Vagina (tissue), 2 donors: ENCODE results near the gene GPR155.

Experiments
- POLR2A ChIP-seq, 2 donors: fragments of 450-650 bp; IDR thresholded peaks; one replicate each; pipeline ENCODE4 v1.6.1; 2017; ENCODE audit warnings: antibody characterized with exemption in 2 of 2, mild to moderate bottlenecking in 2 of 2, moderate library complexity in 2 of 2
- TF ChIP-seq, protein P1 (sequence below), 3 experiments: fragments of 450-650 bp in 2 of 3; fragments of 200-600 bp in 1 of 3; sonication (generic) in 1 of 3; IDR thresholded peaks; one replicate each; pipeline ENCODE4 v1.5.1; 2017 to 2019; ENCODE audit warnings: antibody characterized with exemption in 3 of 3, mild to moderate bottlenecking in 2 of 3, moderate library complexity in 2 of 3

- TF ChIP-seq, protein P1, sequence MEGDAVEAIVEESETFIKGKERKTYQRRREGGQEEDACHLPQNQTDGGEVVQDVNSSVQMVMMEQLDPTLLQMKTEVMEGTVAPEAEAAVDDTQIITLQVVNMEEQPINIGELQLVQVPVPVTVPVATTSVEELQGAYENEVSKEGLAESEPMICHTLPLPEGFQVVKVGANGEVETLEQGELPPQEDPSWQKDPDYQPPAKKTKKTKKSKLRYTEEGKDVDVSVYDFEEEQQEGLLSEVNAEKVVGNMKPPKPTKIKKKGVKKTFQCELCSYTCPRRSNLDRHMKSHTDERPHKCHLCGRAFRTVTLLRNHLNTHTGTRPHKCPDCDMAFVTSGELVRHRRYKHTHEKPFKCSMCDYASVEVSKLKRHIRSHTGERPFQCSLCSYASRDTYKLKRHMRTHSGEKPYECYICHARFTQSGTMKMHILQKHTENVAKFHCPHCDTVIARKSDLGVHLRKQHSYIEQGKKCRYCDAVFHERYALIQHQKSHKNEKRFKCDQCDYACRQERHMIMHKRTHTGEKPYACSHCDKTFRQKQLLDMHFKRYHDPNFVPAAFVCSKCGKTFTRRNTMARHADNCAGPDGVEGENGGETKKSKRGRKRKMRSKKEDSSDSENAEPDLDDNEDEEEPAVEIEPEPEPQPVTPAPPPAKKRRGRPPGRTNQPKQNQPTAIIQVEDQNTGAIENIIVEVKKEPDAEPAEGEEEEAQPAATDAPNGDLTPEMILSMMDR (IDR thresholded peaks at IDR 0.05): no peak
- no peak for TF ChIP-seq POLR2A (IDR thresholded peaks at IDR 0.05)
Observed at GRCh38 chr2:174389542-174389941, 97.3 kb downstream of the GPR155 start.
